Measurements from ENCODE around the gene SUDS3.
A peak's percentile ranks its signal among the peaks of the same experiment; 100 is the strongest.

SUDS3 gene

DNA sequence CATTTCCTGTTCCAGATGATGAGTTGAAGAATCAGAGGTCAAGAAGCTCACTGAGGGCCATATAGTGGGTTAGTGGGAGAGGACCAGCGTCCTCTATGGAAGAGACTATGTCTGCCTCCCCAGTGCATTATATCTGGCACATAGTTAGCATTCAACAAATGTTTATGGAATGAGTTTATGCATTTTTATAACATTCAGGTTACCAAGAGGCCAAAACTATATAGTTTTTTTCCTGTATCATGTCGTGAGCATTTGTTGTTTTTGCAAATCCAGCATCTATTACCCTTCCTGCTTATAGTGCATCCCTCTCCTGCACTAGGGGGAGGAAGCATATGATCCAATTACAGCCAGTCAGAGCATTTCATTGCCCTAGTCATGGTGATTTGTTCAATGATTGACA lies 60.6 kb downstream of the SUDS3 start:
- peak; percentile 76 for DNase-seq (ENCODE audit: low read depth, low spot score)
- POLR2A ChIA-PET: no interaction called here
- CTCF ChIA-PET: no interaction called here
- no peak overlapping the region for H3K4me3 ChIP-seq (ENCODE audit: low read depth, low read length)
- no peak for TF ChIP-seq CTCF (IDR thresholded peaks at IDR 0.05; ENCODE audit: insufficient read depth, low read length, missing control alignments)

DNA sequence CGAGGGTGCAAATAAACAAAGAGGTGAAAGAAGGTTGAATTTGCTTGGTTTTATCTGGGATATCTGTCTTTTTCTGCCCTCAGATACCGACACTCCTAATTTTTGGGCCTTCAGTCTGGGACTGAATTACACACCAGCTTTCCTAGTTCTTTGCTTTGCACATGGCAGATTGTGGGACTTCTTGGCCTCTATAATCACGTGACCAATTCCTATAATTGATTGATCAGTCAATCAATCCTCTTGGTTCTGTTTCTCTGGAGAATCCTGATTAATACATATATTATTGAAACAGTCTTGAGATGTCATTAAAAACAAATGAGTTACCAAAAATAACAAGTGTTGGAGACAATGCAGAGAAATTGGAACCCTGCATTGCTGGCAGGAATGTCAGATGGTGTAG lies 62.7 kb downstream of the SUDS3 start:
- ChIA-PET CTCF (no interaction called here), POLR2A (no interaction called here)
- DNase-seq (ENCODE audit: low read depth, low spot score): no peak
- no peak overlapping the region for H3K4me3 ChIP-seq (ENCODE audit: low read depth, low read length)
- no peak for TF ChIP-seq CTCF (IDR thresholded peaks at IDR 0.05; ENCODE audit: insufficient read depth, low read length, missing control alignments)

- CTCF ChIA-PET: no interaction called here
- no peak for DNase-seq (ENCODE audit: low read depth, low spot score)
- POLR2A ChIA-PET: no interaction called here
- no peak overlapping the region for H3K4me3 ChIP-seq (ENCODE audit: low read depth, low read length)
- TF ChIP-seq CTCF (IDR thresholded peaks at IDR 0.05; ENCODE audit: insufficient read depth, low read length, missing control alignments): no peak
These were observed 69.9 kb downstream of the SUDS3 start for GRCh38 chr12:118446247-118446646.

GRCh38 chr12:118447181-118447580 lies 70.8 kb downstream of the SUDS3 start:
- ChIA-PET POLR2A (no interaction called here), CTCF (no interaction called here)
- no peak overlapping the region for H3K4me3 ChIP-seq (ENCODE audit: low read depth, low read length)
- no peak for DNase-seq (ENCODE audit: low read depth, low spot score)
- TF ChIP-seq CTCF (IDR thresholded peaks at IDR 0.05; ENCODE audit: insufficient read depth, low read length, missing control alignments): no peak

GRCh38 chr12:118448341-118448740 lies 72.0 kb downstream of the SUDS3 start:
- H3K4me3 ChIP-seq (ENCODE audit: low read depth, low read length): no peak overlapping the region
- DNase-seq (ENCODE audit: low read depth, low spot score): no peak
- CTCF ChIA-PET: no interaction called here
- TF ChIP-seq CTCF (IDR thresholded peaks at IDR 0.05; ENCODE audit: insufficient read depth, low read length, missing control alignments): no peak
- POLR2A ChIA-PET: no interaction called here

- no peak for DNase-seq (ENCODE audit: low read depth, low spot score)
- ChIA-PET CTCF (interaction anchor here (1.5 kb wide), 1 partner anchor 77 kb away, joined by 3 read pairs; no protein-coding TSS in a partner anchor), POLR2A (no interaction called here)
- TF ChIP-seq CTCF (IDR thresholded peaks at IDR 0.05; ENCODE audit: insufficient read depth, low read length, missing control alignments): no peak
- H3K4me3 ChIP-seq (ENCODE audit: low read depth, low read length): no peak overlapping the region
These were observed 79.0 kb downstream of the SUDS3 start for GRCh38 chr12:118455327-118455726.

Data from AG04449 (cell line).